Osteoblast (primary cell): ENCODE data around the gene SNORC. TPM values are rescaled to one million over a fixed set of nuclear protein-coding genes. Genes with fewer than 3 reads are reported as not detected.

Experiments used
- DNase-seq: peaks from one replicate; pipeline ENCODE4 v3.0.0; 2011; ENCODE audit warnings: low spot score, mixed read lengths; ENCODE audit not compliant: insufficient read length; ENCODE audit errors: missing footprints
- H2AFZ ChIP-seq: 2 replicates; pipeline ENCODE4 v1.6.0; 2011; ENCODE audit warnings: mild to moderate bottlenecking, low read length
- H3K27ac ChIP-seq: 2 replicates; pipeline ENCODE4 v1.5.1; 2011; ENCODE audit warnings: mild to moderate bottlenecking, low read depth, low read length, moderate library complexity
- H3K27me3 ChIP-seq: 2 replicates; pipeline ENCODE4 v1.6.0; 2012; ENCODE audit warnings: mild to moderate bottlenecking, control low read depth, inconsistent platforms, low read length, moderate library complexity; ENCODE audit not compliant: insufficient read depth
- H3K36me3 ChIP-seq: 2 replicates; pipeline ENCODE4 v1.5.1; 2011; ENCODE audit warnings: mild to moderate bottlenecking, low read length, control low read depth, moderate library complexity; ENCODE audit not compliant: insufficient read depth
- H3K4me1 ChIP-seq: 2 replicates; pipeline ENCODE4 v1.5.1; 2011; ENCODE audit warnings: mild to moderate bottlenecking, low read length, control low read depth, moderate library complexity; ENCODE audit not compliant: insufficient read depth
- H3K4me2 ChIP-seq: 2 replicates; pipeline ENCODE4 v1.6.0; 2011; ENCODE audit warnings: mild to moderate bottlenecking, low read length; ENCODE audit not compliant: insufficient read depth
- H3K4me3 ChIP-seq: fragments of 200-600 bp; sonication (generic); 3 replicates; pipeline ENCODE4 v1.5.1; 2012; ENCODE audit warnings: mild to moderate bottlenecking, low read length, inconsistent platforms; ENCODE audit not compliant: insufficient read depth
- H3K79me2 ChIP-seq: 2 replicates; pipeline ENCODE4 v1.6.0; 2012; ENCODE audit warnings: mild to moderate bottlenecking, low read length, control low read depth, inconsistent platforms; ENCODE audit not compliant: insufficient read depth
- H3K9me3 ChIP-seq: 2 replicates; pipeline ENCODE4 v1.5.1; 2011; ENCODE audit warnings: low read depth, low read length, control low read depth
- H4K20me1 ChIP-seq: 2 replicates; pipeline ENCODE4 v1.6.0; 2012; ENCODE audit warnings: mild to moderate bottlenecking, low read length, control low read depth; ENCODE audit not compliant: insufficient read depth
- total RNA-seq: library from RNA; depleted of rRNA; stranded (reverse); fragments of >200 nt; gene quantifications from 2 replicates; pipeline ENCODE4 v1.2.3, GENCODE V29; 2012
- TF ChIP-seq, protein P1 (sequence below): IDR thresholded peaks from 2 replicates; pipeline ENCODE4 v1.5.1; 2011; ENCODE audit warnings: mild to moderate bottlenecking, low read depth, low read length, moderate library complexity; ENCODE audit errors: extremely low read depth

Gene SNORC
- total RNA-seq, 1 donor: 0.72 TPM

- H3K4me1 ChIP-seq: no peaks in the 10 kb centered on the region
- H3K79me2 ChIP-seq: no peaks in the 10 kb centered on the region
- no peaks in the 10 kb centered on the region for H3K9me3 ChIP-seq
- H3K27ac ChIP-seq: no peak overlapping the region
- H3K4me2 ChIP-seq: no peak overlapping the region
- H4K20me1 ChIP-seq: no peaks in the 10 kb centered on the region
- DNase-seq: peak; percentile 65
- H3K36me3 ChIP-seq: no peaks in the 10 kb centered on the region
- no peak overlapping the region for H3K4me3 ChIP-seq
- TF ChIP-seq, protein P1, sequence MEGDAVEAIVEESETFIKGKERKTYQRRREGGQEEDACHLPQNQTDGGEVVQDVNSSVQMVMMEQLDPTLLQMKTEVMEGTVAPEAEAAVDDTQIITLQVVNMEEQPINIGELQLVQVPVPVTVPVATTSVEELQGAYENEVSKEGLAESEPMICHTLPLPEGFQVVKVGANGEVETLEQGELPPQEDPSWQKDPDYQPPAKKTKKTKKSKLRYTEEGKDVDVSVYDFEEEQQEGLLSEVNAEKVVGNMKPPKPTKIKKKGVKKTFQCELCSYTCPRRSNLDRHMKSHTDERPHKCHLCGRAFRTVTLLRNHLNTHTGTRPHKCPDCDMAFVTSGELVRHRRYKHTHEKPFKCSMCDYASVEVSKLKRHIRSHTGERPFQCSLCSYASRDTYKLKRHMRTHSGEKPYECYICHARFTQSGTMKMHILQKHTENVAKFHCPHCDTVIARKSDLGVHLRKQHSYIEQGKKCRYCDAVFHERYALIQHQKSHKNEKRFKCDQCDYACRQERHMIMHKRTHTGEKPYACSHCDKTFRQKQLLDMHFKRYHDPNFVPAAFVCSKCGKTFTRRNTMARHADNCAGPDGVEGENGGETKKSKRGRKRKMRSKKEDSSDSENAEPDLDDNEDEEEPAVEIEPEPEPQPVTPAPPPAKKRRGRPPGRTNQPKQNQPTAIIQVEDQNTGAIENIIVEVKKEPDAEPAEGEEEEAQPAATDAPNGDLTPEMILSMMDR: no peak
- peaks cover 6% of the 10 kb centered on the region for H3K27me3 ChIP-seq
- H2AFZ ChIP-seq: no peak overlapping the region
These were observed 9.0 kb downstream of the SNORC start for GRCh38 chr2:232878855-232879617.

GRCh38 chr2:232879618-232880494, 9.8 kb downstream of the SNORC start:
- TF ChIP-seq, protein P1: no peak
- H3K4me2 ChIP-seq: no peak overlapping the region
- no peak overlapping the region for H3K4me3 ChIP-seq
- no peak overlapping the region for H3K27ac ChIP-seq
- no peaks in the 10 kb centered on the region for H3K9me3 ChIP-seq
- DNase-seq: peak; percentile 80
- peaks cover 6% of the 10 kb centered on the region for H3K27me3 ChIP-seq
- no peaks in the 10 kb centered on the region for H3K79me2 ChIP-seq
- H2AFZ ChIP-seq: no peak overlapping the region
- no peaks in the 10 kb centered on the region for H3K36me3 ChIP-seq
- H3K4me1 ChIP-seq: no peaks in the 10 kb centered on the region
- no peaks in the 10 kb centered on the region for H4K20me1 ChIP-seq

GRCh38 chr2:232880764-232881351, 10.8 kb downstream of the SNORC start:
- no peaks in the 10 kb centered on the region for H3K79me2 ChIP-seq
- TF ChIP-seq, protein P1: no peak
- peak; percentile 77 for DNase-seq
- H4K20me1 ChIP-seq: no peaks in the 10 kb centered on the region
- no peaks in the 10 kb centered on the region for H3K27me3 ChIP-seq
- H3K36me3 ChIP-seq: no peaks in the 10 kb centered on the region
- H3K27ac ChIP-seq: no peak overlapping the region
- no peaks in the 10 kb centered on the region for H3K9me3 ChIP-seq
- H2AFZ ChIP-seq: no peak overlapping the region
- H3K4me1 ChIP-seq: no peaks in the 10 kb centered on the region
- H3K4me2 ChIP-seq: no peak overlapping the region
- H3K4me3 ChIP-seq: no peak overlapping the region

- Histone ChIP-seq H3K4me3 (no peak overlapping the region), H3K27ac (no peak overlapping the region), H3K79me2 (no peaks in the 10 kb centered on the region), H3K9me3 (no peaks in the 10 kb centered on the region), H3K4me1 (no peaks in the 10 kb centered on the region), H3K36me3 (no peaks in the 10 kb centered on the region), H4K20me1 (no peaks in the 10 kb centered on the region), H2AFZ (no peak overlapping the region), H3K4me2 (no peak overlapping the region), H3K27me3 (no peaks in the 10 kb centered on the region)
- DNase-seq: peak; percentile 38
- TF ChIP-seq, protein P1: no peak
These were observed 12.0 kb downstream of the SNORC start for GRCh38 chr2:232882085-232882484.
